Left ventricle myocardium superior (tissue), 1 donor: ENCODE results near the gene PRCP. TPM values are rescaled to one million over a fixed set of nuclear protein-coding genes. Genes with fewer than 3 reads are reported as not detected.
"Not testable (repeated sequence)": the region's sequence is repeated elsewhere in the genome, so short reads cannot be mapped to it uniquely, and the experiment has no call there.

Experiments
- ATAC-seq: fragments of 200-7000 bp; cut with Tn5 transposase; one replicate; pipeline ENCODE4 v1.9.1; 2020; ENCODE audit warnings: mild to moderate bottlenecking, moderate library complexity
- DNase-seq: peaks from one replicate; pipeline ENCODE4 v3.0.0-alpha.2; 2020
- intact Hi-C: fragments of 100-400 bp; cut with micrococcal nuclease; formaldehyde crosslinking; loops from one replicate; pipeline ENCODE4 v1.11.0; 2022
- long read RNA-seq: library from polyadenylated mRNA; unstranded; transcript quantifications from one replicate; pipeline ENCODE4 v2.0.0, GENCODE V29; 2021
- total RNA-seq: library from RNA; stranded (reverse); fragmentation: NEBNext Ultra II Directional; extraction: Animal tissue kit (Norgen Biotek cat#: 25700); gene quantifications from one replicate; pipeline ENCODE4 v1.2.1, GENCODE V29; 2021
- donor health status: DM: no; HTN: yes; CAD: no; lungs with severe emphysema.

Gene PRCP
- 41.1 TPM for total RNA-seq
- long read RNA-seq, full-length matches to known transcripts: 42 of 43 reads
- long read RNA-seq, partial matches to known transcripts: 0 of 43 reads
- long read RNA-seq, other reads (novel, unspliced or antisense): 1 of 43 reads

DNA sequence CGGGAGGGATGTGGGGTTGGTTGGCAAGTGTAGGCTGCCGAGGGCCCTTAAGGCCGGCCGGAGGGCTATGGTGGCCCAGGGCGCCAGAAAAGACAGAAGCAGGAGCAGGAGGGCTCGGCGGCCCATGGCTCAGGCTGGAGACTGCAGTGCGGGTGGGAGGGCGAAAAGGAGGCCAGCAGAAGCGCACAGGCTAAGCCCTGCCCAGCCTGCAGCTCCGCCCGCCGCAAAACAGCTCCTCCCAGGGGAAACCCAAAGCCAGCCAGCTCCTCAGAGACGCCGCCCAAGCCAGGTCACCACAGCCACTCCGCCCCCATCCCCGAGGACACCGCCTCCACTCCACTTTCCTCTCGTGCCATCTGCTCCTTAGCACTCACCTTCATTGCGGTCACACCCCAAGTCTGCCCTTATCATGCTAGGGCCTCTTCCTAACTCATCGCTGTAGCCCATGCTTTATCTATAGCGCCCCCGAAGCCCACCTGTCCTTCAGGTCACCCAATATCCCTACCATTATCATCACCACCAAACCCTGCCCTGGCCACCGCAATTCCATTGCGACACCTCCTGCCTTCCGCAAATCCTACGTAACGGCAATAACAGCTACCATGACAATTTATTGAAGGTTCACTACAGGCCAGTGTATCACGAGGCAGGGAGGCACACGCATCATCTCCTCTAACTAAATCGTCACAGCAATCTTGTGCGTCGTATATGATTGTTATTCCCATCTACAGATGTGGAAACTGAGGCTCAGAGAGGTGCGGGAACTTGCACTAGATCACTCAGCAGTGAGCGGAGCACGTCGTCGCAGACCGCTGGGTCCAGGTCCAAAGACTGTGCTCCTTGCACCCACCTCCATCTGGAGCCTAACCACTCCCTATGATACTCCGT is at the start of gene PRCP:
Gene PRCP, minus strand, starts transcription at position 154 of the 888 bp plus-strand sequence. Its CDS starts 28 bp downstream, at position 126.
- peak; percentile 96 for ATAC-seq
- intact Hi-C loops: loop anchor here (5.0 kb wide), 1 partner anchor 257 kb away; the partner anchor contains the start of gene PCF11
- DNase-seq: peak; percentile 94

DNA sequence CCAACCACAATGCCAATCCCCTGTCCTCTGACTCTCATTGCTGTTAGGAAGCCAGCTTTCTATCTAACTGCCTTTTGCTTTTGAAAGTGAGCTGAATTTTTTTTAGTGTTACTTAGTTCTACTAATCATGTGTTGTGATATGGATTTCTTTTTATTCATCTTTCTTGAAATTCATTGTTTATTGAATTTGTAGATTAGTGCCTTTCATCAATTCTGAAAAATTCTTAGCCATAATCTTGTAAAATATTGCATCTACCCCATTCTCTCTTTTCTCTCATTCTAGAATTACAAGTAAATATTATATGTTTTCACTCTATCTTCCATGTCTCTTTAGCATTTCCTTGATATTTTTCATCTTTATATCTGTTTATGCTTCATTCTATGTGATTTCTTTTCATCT is 49.1 kb upstream of the PRCP start:
- DNase-seq: no peak
- ATAC-seq: no peak
- intact Hi-C loops: no loop called here

- intact Hi-C loops: no loop called here
- ATAC-seq: no peak
Observed at GRCh38 chr11:82945682-82946081, 45.5 kb upstream of the PRCP start.

GRCh38 chr11:82945041-82945440 is 44.8 kb upstream of the PRCP start:
- intact Hi-C loops, DNase-seq, ATAC-seq: not testable (repeated sequence)

More at GRCh38 chr11:82945682-82946081, 45.5 kb upstream of the PRCP start:
- DNase-seq: no peak

DNA sequence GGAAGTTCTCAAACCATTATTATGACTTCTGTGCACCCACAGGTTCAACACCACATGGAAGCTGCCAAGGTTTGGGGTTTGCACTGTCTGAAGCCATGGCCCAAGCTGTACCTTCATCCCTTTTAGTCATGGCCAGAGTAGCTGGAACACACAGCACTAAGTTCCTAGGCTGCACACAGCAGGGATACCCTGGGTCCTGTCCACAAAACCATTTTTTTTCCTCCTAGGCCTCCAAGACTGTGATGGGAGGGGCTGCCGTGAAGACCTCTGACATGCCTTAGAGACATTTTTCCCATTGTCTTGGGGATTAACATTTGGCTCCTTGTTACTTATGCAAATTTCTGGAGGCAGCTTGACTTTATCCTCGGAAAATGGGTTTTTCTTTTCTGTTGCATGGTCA is 44.0 kb upstream of the PRCP start:
- no peak for DNase-seq
- ATAC-seq: no peak
- intact Hi-C loops: no loop called here

GRCh38 chr11:82943430-82943829 is 43.2 kb upstream of the PRCP start:
- intact Hi-C loops, DNase-seq, ATAC-seq: not testable (repeated sequence)

DNA sequence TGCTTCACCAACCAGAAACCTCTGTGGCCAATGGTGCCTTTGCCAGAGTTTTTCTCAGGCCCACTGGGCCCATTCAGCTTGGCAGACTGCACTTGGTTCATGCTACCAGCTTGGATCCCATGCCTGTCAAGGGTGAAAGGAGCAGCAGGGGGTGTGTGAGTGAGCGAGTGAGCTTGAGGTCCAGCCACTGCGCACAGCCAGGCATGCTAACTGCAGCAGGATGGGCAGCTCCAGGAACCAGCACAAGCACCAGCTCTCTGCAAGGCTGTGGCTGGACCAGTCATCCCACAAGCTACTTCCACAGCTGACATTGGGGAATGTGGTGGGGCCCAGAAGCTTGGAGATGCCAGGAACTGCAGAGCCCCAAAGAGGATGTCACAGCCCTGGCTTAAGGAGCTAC is 42.1 kb upstream of the PRCP start:
- DNase-seq (no peak), ATAC-seq (no peak)
- intact Hi-C loops: no loop called here

DNA sequence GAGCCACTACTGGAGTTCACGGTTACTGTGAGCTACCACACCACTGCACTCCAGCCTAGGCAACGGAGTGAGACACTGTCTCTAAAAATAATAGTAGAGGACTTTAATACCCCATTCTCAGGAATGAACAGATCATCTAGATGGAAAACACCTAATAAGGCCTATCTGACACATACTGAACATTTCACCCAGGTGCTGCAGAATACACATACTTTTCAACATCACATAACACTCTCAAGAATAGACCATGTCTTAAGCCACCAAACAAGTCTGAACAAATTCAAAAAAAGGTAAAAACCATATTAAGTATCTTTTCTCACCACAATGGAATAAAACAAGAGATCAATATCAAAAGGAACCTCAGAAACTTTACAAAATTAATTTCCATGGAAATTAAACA is 39.2 kb upstream of the PRCP start:
- DNase-seq (no peak), ATAC-seq (no peak)
- intact Hi-C loops: no loop called here

- ATAC-seq (no peak), DNase-seq (no peak)
- intact Hi-C loops: no loop called here
Observed at GRCh38 chr11:82937554-82937953, 37.3 kb upstream of the PRCP start.

DNA sequence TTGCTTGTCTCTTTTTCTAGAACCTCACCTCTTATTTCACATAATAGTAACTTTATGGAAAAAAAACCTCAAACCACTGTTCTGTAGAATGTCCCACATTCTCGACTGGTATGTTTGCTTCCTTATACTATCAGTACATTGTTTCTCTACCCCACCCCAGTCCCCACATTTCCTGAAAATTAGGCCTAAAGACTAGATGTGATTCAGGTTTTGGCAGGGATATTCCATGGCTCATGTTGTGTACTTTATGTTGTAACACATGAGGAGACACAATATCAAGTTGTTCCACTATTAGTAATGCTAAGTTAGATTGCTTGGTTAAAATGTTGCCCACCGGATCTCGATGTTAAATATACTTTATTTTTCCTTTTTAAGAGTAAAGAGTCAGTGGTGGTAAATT is 36.0 kb upstream of the PRCP start:
- no peak for DNase-seq
- ATAC-seq: no peak
- intact Hi-C loops: no loop called here

GRCh38 chr11:82932564-82932963 is 32.3 kb upstream of the PRCP start:
- no peak for ATAC-seq
- no peak for DNase-seq
- intact Hi-C loops: no loop called here

DNA sequence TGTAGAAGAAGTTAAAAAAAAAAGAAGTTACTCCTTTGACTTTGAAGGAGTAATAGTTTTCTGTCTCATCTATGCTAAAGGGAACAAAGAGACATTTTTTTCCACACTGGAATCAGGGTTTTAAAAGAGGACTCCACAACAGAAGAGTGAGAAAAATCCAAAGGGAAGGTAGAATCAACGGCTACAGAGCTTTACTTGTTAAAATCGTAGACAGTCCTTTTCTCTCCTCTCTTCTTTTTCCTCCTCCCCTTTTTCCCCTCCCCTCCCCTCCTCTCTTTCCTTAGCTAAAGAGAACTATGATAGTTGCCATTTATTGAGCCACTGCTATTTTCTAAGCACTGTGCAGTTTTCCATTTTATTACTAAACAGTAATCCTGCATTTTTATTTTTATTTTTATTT is 30.5 kb upstream of the PRCP start:
- intact Hi-C loops: no loop called here
- ATAC-seq: no peak
- DNase-seq: no peak

DNA sequence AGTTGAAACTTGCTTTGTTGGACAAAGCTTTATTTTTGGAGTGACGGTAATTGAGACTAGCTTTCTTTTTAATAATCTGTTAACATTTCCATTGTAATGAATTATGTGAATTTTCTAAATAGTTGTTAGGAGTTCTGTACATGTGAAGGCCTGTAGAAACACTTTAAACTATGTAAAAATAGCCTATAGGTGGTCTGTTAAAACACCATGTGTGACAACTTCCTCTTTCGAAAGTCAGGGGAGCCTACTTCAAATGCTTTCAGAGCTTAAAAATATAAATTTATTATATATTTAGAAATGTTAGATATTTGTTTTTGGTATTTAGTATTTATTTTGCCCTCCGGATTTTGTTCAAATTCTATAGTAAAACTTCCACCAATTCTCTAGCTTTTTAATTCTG is 30.0 kb upstream of the PRCP start:
- intact Hi-C loops: no loop called here
- DNase-seq (no peak), ATAC-seq (no peak)

GRCh38 chr11:82929121-82929520 is 28.9 kb upstream of the PRCP start:
- intact Hi-C loops: no loop called here
- DNase-seq (no peak), ATAC-seq (no peak)

- intact Hi-C loops: no loop called here
- DNase-seq: no peak
- no peak for ATAC-seq
Observed at GRCh38 chr11:82927264-82927880, 27.1 kb upstream of the PRCP start.

DNA sequence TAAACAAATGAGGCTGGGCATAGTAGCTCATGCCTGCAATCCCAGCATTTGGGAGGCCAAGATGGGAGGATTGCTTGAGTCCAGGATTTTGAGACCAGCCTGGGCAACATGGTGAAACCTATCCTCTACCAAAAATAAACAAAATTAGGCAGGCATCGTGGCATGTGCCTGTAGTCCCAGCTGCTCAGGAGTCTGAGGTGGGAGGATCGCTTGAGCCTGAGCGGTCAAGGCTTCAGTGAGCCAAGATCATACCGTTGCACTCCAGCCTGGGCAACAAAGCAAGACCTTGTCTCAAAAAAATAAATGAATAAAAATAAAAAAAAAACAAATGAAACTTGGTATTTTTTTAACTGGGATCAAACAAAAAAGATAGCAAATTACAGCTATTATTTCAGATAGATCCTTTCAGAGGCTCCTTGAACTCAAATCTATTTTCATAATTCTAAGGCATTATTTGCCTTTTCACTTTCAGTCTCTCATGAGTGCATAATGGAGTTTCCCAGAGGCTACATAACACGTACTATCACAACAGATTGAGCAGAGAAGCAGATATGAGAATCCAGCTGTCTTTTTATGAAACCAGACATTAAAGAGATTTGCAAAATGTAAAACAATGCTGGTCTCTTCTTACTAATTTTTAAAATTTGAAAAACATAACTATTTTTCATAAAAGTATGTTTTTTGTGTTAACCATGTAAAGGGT is 24.4 kb upstream of the PRCP start:
- ATAC-seq (no peak), DNase-seq (no peak)
- intact Hi-C loops: no loop called here

GRCh38 chr11:82922396-82923173 is 22.4 kb upstream of the PRCP start:
- intact Hi-C loops, ATAC-seq, DNase-seq: not testable (repeated sequence)

- intact Hi-C loops, ATAC-seq, DNase-seq: not testable (repeated sequence)
Observed at GRCh38 chr11:82920227-82920626, 20.0 kb upstream of the PRCP start.

- DNase-seq, intact Hi-C loops, ATAC-seq: not testable (repeated sequence)
Observed at GRCh38 chr11:82919786-82920185, 19.6 kb upstream of the PRCP start.
